HEK293 (cell line): ENCODE data around the gene NAXE.

Source experiments
- CTCF ChIA-PET: fragments of 350-600 bp; formaldehyde crosslinking; extraction: SDS; loops from one replicate; lab custom pipeline; 2021; ENCODE audit warnings: antibody characterized with exemption; lab: Yijun Ruan, JAX
- POLR2A ChIA-PET: fragments of 300-600 bp; formaldehyde crosslinking; extraction: SDS; loops from one replicate; lab custom pipeline; 2020; ENCODE audit warnings: antibody characterized with exemption, inconsistent platforms; lab: Yijun Ruan, JAX
- H3K27ac ChIP-seq: fragments of 200-500 bp; sonication (Bioruptor generic); 2 replicates; pipeline ENCODE4 v1.5.1; 2014; ENCODE audit warnings: low read depth, low read length, control low read depth, inconsistent platforms; ENCODE audit errors: extremely low read depth
- H3K36me3 ChIP-seq, 2 experiments: fragments of 200-500 bp in 1 of 2; sonication (Bioruptor generic) in 1 of 2; 1 replicate in 1 of 2; 2 replicates in 1 of 2; pipeline ENCODE4 v1.5.1; 2014 to 2017; ENCODE audit warnings: inconsistent platforms in 2 of 2, low read length in 2 of 2; ENCODE audit not compliant: control insufficient read depth in 2 of 2, insufficient read depth in 1 of 2
- H3K4me1 ChIP-seq: fragments of 200-500 bp; sonication (Bioruptor generic); 2 replicates; pipeline ENCODE4 v1.5.1; 2014; ENCODE audit warnings: mild to moderate bottlenecking, low read length, inconsistent platforms; ENCODE audit not compliant: control insufficient read depth, insufficient read depth
- H3K4me3 ChIP-seq: 2 replicates; pipeline ENCODE4 v1.5.1; 2011; ENCODE audit warnings: low read depth, mild to moderate bottlenecking, control low read depth, low read length, moderate library complexity
- H3K9me3 ChIP-seq: fragments of 200-500 bp; sonication (Bioruptor generic); 2 replicates; pipeline ENCODE4 v1.5.1; 2014; ENCODE audit warnings: low read depth, low read length, inconsistent platforms; ENCODE audit not compliant: control insufficient read depth, insufficient read depth
- HOXA7 ChIP-seq: sonication (generic); formaldehyde crosslinking; IDR thresholded peaks from 2 replicates; pipeline ENCODE4 v1.8.1; 2022; ENCODE audit warnings: missing genetic modification reagents, borderline replicate concordance
- KLF7 ChIP-seq: fragments of 450-650 bp; formaldehyde crosslinking; IDR thresholded peaks from 2 replicates; pipeline ENCODE4 v1.5.1; 2016; ENCODE audit warnings: missing biosample characterization, missing genetic modification characterization, borderline replicate concordance
- KLF8 ChIP-seq: fragments of 450-650 bp; formaldehyde crosslinking; IDR thresholded peaks from 2 replicates; pipeline ENCODE4 v1.5.1; 2016; ENCODE audit warnings: missing biosample characterization, missing genetic modification characterization
- KLF9 ChIP-seq: fragments of 450-650 bp; formaldehyde crosslinking; IDR thresholded peaks from 2 replicates; pipeline ENCODE4 v1.5.1; 2016; ENCODE audit warnings: missing biosample characterization, missing genetic modification characterization, low read depth
- PRDM2 ChIP-seq: fragments of 450-650 bp; formaldehyde crosslinking; IDR thresholded peaks from 2 replicates; pipeline ENCODE4 v1.5.1; 2016; ENCODE audit warnings: missing biosample characterization, missing genetic modification characterization, borderline replicate concordance
- SCRT2 ChIP-seq: fragments of 450-650 bp; formaldehyde crosslinking; IDR thresholded peaks from 2 replicates; pipeline ENCODE4 v1.5.1; 2016; ENCODE audit warnings: missing biosample characterization, missing genetic modification characterization
- SP2 ChIP-seq: fragments of 450-650 bp; formaldehyde crosslinking; IDR thresholded peaks from 2 replicates; pipeline ENCODE4 v1.5.1; 2016; ENCODE audit warnings: missing biosample characterization, missing genetic modification characterization
- YY2 ChIP-seq: fragments of 450-650 bp; formaldehyde crosslinking; IDR thresholded peaks from 2 replicates; pipeline ENCODE4 v1.5.1; 2016; ENCODE audit warnings: missing biosample characterization, missing genetic modification characterization
- ZBTB20 ChIP-seq: fragments of 450-650 bp; formaldehyde crosslinking; IDR thresholded peaks from 2 replicates; pipeline ENCODE4 v1.5.1; 2016; ENCODE audit warnings: missing biosample characterization, missing genetic modification characterization
- ZFP69B ChIP-seq: fragments of 450-650 bp; formaldehyde crosslinking; IDR thresholded peaks from 2 replicates; pipeline ENCODE4 v1.5.1; 2016; ENCODE audit warnings: missing biosample characterization, missing genetic modification characterization
- ZNF112 ChIP-seq: fragments of 450-650 bp; formaldehyde crosslinking; IDR thresholded peaks from 2 replicates; pipeline ENCODE4 v1.5.0; 2017; ENCODE audit warnings: missing biosample characterization, missing genetic modification characterization
- ZNF155 ChIP-seq: fragments of 450-650 bp; formaldehyde crosslinking; IDR thresholded peaks from 2 replicates; pipeline ENCODE4 v1.5.1; 2016; ENCODE audit warnings: missing biosample characterization, missing genetic modification characterization
- ZNF18 ChIP-seq: fragments of 450-650 bp; formaldehyde crosslinking; IDR thresholded peaks from 2 replicates; pipeline ENCODE4 v1.5.1; 2016; ENCODE audit warnings: missing biosample characterization, missing genetic modification characterization
- ZNF184 ChIP-seq: fragments of 450-650 bp; IDR thresholded peaks from 2 replicates; pipeline ENCODE4 v1.5.1; 2018; ENCODE audit warnings: missing biosample characterization, mild to moderate bottlenecking, missing genetic modification characterization
- ZNF274 ChIP-seq, 2 experiments: fragments of 200-500 bp in 1 of 2; fragments of 450-650 bp in 1 of 2; sonication (Bioruptor generic) in 1 of 2; formaldehyde crosslinking in 1 of 2; IDR thresholded peaks; 2 replicates each; pipeline versions ENCODE4 v1.5.1 to v1.6.1; 2014 to 2016; ENCODE audit warnings: borderline replicate concordance in 1 of 2, inconsistent platforms in 1 of 2, low read length in 1 of 2, missing biosample characterization in 1 of 2, missing genetic modification characterization in 1 of 2
- ZNF280D ChIP-seq: fragments of 450-650 bp; formaldehyde crosslinking; IDR thresholded peaks from 2 replicates; pipeline ENCODE4 v1.5.1; 2016; ENCODE audit warnings: missing biosample characterization, missing genetic modification characterization
- ZNF302 ChIP-seq: fragments of 450-650 bp; formaldehyde crosslinking; IDR thresholded peaks from 2 replicates; pipeline ENCODE4 v1.5.1; 2016; ENCODE audit warnings: missing biosample characterization, missing genetic modification characterization, low read depth
- ZNF426 ChIP-seq: fragments of 450-650 bp; formaldehyde crosslinking; IDR thresholded peaks from 2 replicates; pipeline ENCODE4 v1.5.1; 2017; ENCODE audit warnings: missing biosample characterization, missing genetic modification characterization, mild to moderate bottlenecking, inconsistent platforms, moderate library complexity
- ZNF449 ChIP-seq: fragments of 450-650 bp; formaldehyde crosslinking; IDR thresholded peaks from 2 replicates; pipeline ENCODE4 v1.5.1; 2017; ENCODE audit warnings: missing biosample characterization, mild to moderate bottlenecking, missing genetic modification characterization, moderate library complexity
- ZNF610 ChIP-seq: fragments of 450-650 bp; formaldehyde crosslinking; IDR thresholded peaks from 2 replicates; pipeline ENCODE4 v1.5.1; 2016; ENCODE audit warnings: missing biosample characterization, missing genetic modification characterization, borderline replicate concordance
- ZNF639 ChIP-seq: fragments of 450-650 bp; formaldehyde crosslinking; IDR thresholded peaks from 2 replicates; pipeline ENCODE4 v1.5.1; 2016; ENCODE audit warnings: missing biosample characterization, missing genetic modification characterization
- ZNF707 ChIP-seq: fragments of 450-650 bp; formaldehyde crosslinking; IDR thresholded peaks from 2 replicates; pipeline ENCODE4 v1.5.1; 2016; ENCODE audit warnings: missing biosample characterization, missing genetic modification characterization
- ZNF830 ChIP-seq: fragments of 450-650 bp; IDR thresholded peaks from 2 replicates; pipeline ENCODE4 v1.5.0; 2018; ENCODE audit warnings: missing biosample characterization, missing genetic modification characterization, low read depth, mild to moderate bottlenecking, moderate library complexity

Gene NAXE

GRCh38 chr1:156571919-156572662 is 19.5 kb upstream of the NAXE start, which contains the start of gene IQGAP3:
Gene IQGAP3 (minus strand): TSS chr1:156572565. CDS start chr1:156572529, 36 bp downstream.
- POLR2A ChIA-PET = interaction anchor here (1.7 kb wide), 1 partner anchor 20 kb away, joined by 9 read pairs; the partner anchor contains the start of gene NAXE
- Histone ChIP-seq H3K27ac (peak within 1 kb of the TSS; percentile 35), H3K36me3 (peaks cover 23 to 28% of the 10 kb centered on the region in 2 experiments), H3K4me3 (peak within 1 kb of the TSS; percentile 98), H3K9me3 (no peaks in the 10 kb centered on the region), H3K4me1 (no peaks in the 10 kb centered on the region; the same call in 1 of the 2 replicates)
- CTCF ChIA-PET = interaction anchor here (0.5 to 1.8 kb wide), 9 partner anchors 8 to 253 kb away, joined by 3 to 9 read pairs (median 4); no protein-coding TSS in a partner anchor
- peak; percentile 97 for TF ChIP-seq KLF8 (tag by site-specific recombination)
- no peak for TF ChIP-seq HOXA7 (CRISPR knock-in tag)
- TF ChIP-seq PRDM2 (tag by site-specific recombination) = no peak
- 0 out of 2 replicates have a peak, but pooled peaks have one; percentile 54 for TF ChIP-seq YY2
- TF ChIP-seq SP2 = peak; percentile 84
- no peak for TF ChIP-seq ZNF274 (IDR thresholded peaks at IDR 0.05; ENCODE audit: low read length)
- no peak for TF ChIP-seq ZNF274 (tag by site-specific recombination; IDR thresholded peaks at IDR 0.05; ENCODE audit: borderline replicate concordance)
- TF ChIP-seq ZNF155 = no peak
- TF ChIP-seq ZNF280D (tag by site-specific recombination) = no peak
- TF ChIP-seq KLF9 = peak; percentile 92
- TF ChIP-seq ZNF18 (tag by site-specific recombination) = no peak
- no peak for TF ChIP-seq ZNF426 (tag by site-specific recombination)
- TF ChIP-seq ZFP69B (tag by site-specific recombination) = peak; percentile 76
- TF ChIP-seq SCRT2 (tag by site-specific recombination) = no peak
- no peak for TF ChIP-seq ZNF707
- no peak for TF ChIP-seq ZNF302 (tag by site-specific recombination)
- peak; percentile 62; the same call in 1 of the 2 replicates for TF ChIP-seq ZNF639
- TF ChIP-seq KLF7 (tag by site-specific recombination) = peak; percentile 99
- TF ChIP-seq ZNF449 (tag by site-specific recombination) = no peak
- no peak for TF ChIP-seq ZNF184 (tag by site-specific recombination)
- peak; percentile 88; the same call in 1 of the 2 replicates for TF ChIP-seq ZNF610 (tag by site-specific recombination)
- TF ChIP-seq ZBTB20 (tag by site-specific recombination) = peak; percentile 100
- TF ChIP-seq ZNF830 (tag by site-specific recombination) = no peak
- no peak for TF ChIP-seq ZNF112
